A549 (cell line): ENCODE results near the gene RAP1GAP2. TPM values are rescaled to one million over a fixed set of nuclear protein-coding genes. Genes with fewer than 3 reads are reported as not detected.
A peak's percentile ranks its signal among the peaks of the same experiment; 100 is the strongest.

Source experiments
- ATAC-seq, 2 experiments: fragments of 200-7000 bp in 1 of 2; fragments of >200 bp in 1 of 2; cut with Nextera tagmentation in 1 of 2; cut with Tn5 transposase in 1 of 2; 3 replicates each; pipeline versions ENCODE4 v1.8.0 to v1.9.1; 2018 to 2020; ENCODE audit warnings: mild to moderate bottlenecking in 1 of 2, moderate library complexity in 1 of 2
- CTCF ChIA-PET: fragments of 300-600 bp; sonication (Branson Sonifier 250); formaldehyde crosslinking; extraction: SDS; loops from one replicate; lab custom pipeline; 2021; ENCODE audit warnings: antibody characterized with exemption, inconsistent platforms; lab: Yijun Ruan, JAX
- POLR2A ChIA-PET: fragments of 350-600 bp; formaldehyde crosslinking; extraction: SDS; loops from one replicate; lab custom pipeline; 2021; ENCODE audit warnings: antibody characterized with exemption, inconsistent platforms; lab: Yijun Ruan, JAX
- DNase-seq, 2 experiments: peaks; one replicate each; pipeline versions ENCODE4 v3.0.0 to v3.0.0-alpha.2; 2011 to 2016; ENCODE audit warnings: low read depth in 1 of 2, low spot score in 1 of 2
- FAIRE-seq: peaks from 2 replicates; lab custom pipeline; 2011; peaks lifted over from hg19 to GRCh38; lab: Jason Lieb, UNC
- H3K27ac ChIP-seq, 2 experiments: fragments of >200 bp; sonication (Bioruptor Twin); formaldehyde crosslinking; 3 replicates each; pipeline ENCODE4 v1.5.1; 2016 to 2017
- H3K4me1 ChIP-seq: fragments of >200 bp; sonication (Bioruptor Twin); formaldehyde crosslinking; 3 replicates; pipeline ENCODE4 v1.6.1; 2016
- H3K4me2 ChIP-seq: fragments of >200 bp; sonication (Bioruptor Twin); formaldehyde crosslinking; 3 replicates; pipeline ENCODE4 v1.6.1; 2016
- H3K4me3 ChIP-seq: fragments of >200 bp; sonication (Bioruptor Twin); formaldehyde crosslinking; 3 replicates; pipeline ENCODE4 v1.5.1; 2016
- H3K9me3 ChIP-seq: fragments of >200 bp; sonication (Bioruptor Twin); formaldehyde crosslinking; 3 replicates; pipeline ENCODE4 v1.6.1; 2016
- BHLHE40 ChIP-seq: IDR thresholded peaks from 2 replicates; pipeline ENCODE4 v1.6.1; 2012; ENCODE audit warnings: low read depth, low read length, inconsistent platforms
- CBX8 ChIP-seq: fragments of 200-600 bp; sonication (generic); IDR thresholded peaks from 2 replicates; pipeline ENCODE4 v1.6.1; 2016
- EHMT2 ChIP-seq: fragments of 200-600 bp; sonication (generic); IDR thresholded peaks from 2 replicates; pipeline ENCODE4 v1.6.1; 2016; ENCODE audit warnings: antibody characterized with exemption, low read depth, mild to moderate bottlenecking, moderate library complexity
- EP300 ChIP-seq, 2 experiments: fragments of >200 bp; sonication (Bioruptor Twin); formaldehyde crosslinking; IDR thresholded peaks; 2 replicates in 1 of 2; 3 replicates in 1 of 2; pipeline ENCODE4 v1.6.1; 2016 to 2017
- FOSL2 ChIP-seq, 2 experiments: fragments of 450-650 bp in 1 of 2; fragments of >200 bp in 1 of 2; sonication (Bioruptor Twin) in 1 of 2; formaldehyde crosslinking; IDR thresholded peaks; 2 replicates each; pipeline versions ENCODE4 v1.5.0 to v1.6.1; 2016 to 2020; ENCODE audit warnings: mild to moderate bottlenecking in 1 of 2, moderate library complexity in 1 of 2
- KDM1A ChIP-seq: fragments of 200-600 bp; sonication (generic); IDR thresholded peaks from 2 replicates; pipeline ENCODE4 v1.6.1; 2016; ENCODE audit warnings: low read depth, mild to moderate bottlenecking
- KDM5A ChIP-seq: fragments of 200-600 bp; sonication (generic); IDR thresholded peaks from 2 replicates; pipeline ENCODE4 v1.6.1; 2016; ENCODE audit warnings: antibody characterized with exemption, mild to moderate bottlenecking
- MAZ ChIP-seq: fragments of 150-350 bp; IDR thresholded peaks from 2 replicates; pipeline ENCODE4 v1.6.1; 2014; ENCODE audit warnings: antibody characterized with exemption, low read depth, low read length, borderline replicate concordance
- NFE2L2 ChIP-seq: fragments of 150-350 bp; conservative IDR thresholded peaks from 2 replicates; pipeline ENCODE4 v1.6.1; 2014; ENCODE audit warnings: low read length
- POLR2AphosphoS2 ChIP-seq: conservative IDR thresholded peaks from 2 replicates; pipeline ENCODE4 v1.6.1; 2012; ENCODE audit warnings: low read length, improper control_type of control experiment, inconsistent platforms
- RAD21 ChIP-seq, 2 experiments: fragments of >200 bp in 1 of 2; sonication (Bioruptor Twin) in 1 of 2; formaldehyde crosslinking in 1 of 2; IDR thresholded peaks in 1 of 2; conservative IDR thresholded peaks in 1 of 2; 2 replicates in 1 of 2; 3 replicates in 1 of 2; pipeline ENCODE4 v1.6.1; 2012 to 2018; ENCODE audit warnings: inconsistent platforms in 1 of 2
- SMC3 ChIP-seq: fragments of >200 bp; sonication (Bioruptor Twin); formaldehyde crosslinking; IDR thresholded peaks from 3 replicates; pipeline ENCODE4 v1.6.1; 2018; ENCODE audit warnings: inconsistent platforms
- TFCP2L1 ChIP-seq: fragments of 250-450 bp; sonication (Bioruptor Pico); IDR thresholded peaks from 2 replicates; pipeline ENCODE4 v1.5.0; 2021; ENCODE audit warnings: mild to moderate bottlenecking
- ZFP36 ChIP-seq: fragments of 450-650 bp; IDR thresholded peaks from 2 replicates; pipeline ENCODE4 v1.6.1; 2014; ENCODE audit warnings: borderline replicate concordance; ENCODE audit not compliant: partially characterized antibody
- WGBS: methylation state at CpG from one replicate; pipeline ENCODE4 v1.1.6; 2017; ENCODE audit errors: missing lambda C conversion rate; 5-methylcytosine and 5-hydroxymethylcytosine counted together
- polyA plus RNA-seq, 4 experiments: library from polyadenylated mRNA; depleted of rRNA in 3 of 4; stranded (reverse); fragments of >200 nt; fragmentation: RNase III in 1 of 4; extraction: RNeasy Plus Mini Kit Qiagen cat#74134 plus additional on column Dnase treatment in 1 of 4; gene quantifications; 2 replicates in 3 of 4; 3 replicates in 1 of 4; pipeline ENCODE4 v1.2.3, GENCODE V29; 2011 to 2017
- TF ChIP-seq, protein P1 (sequence below): fragments of 150-350 bp; IDR thresholded peaks from 2 replicates; pipeline ENCODE4 v1.6.1; 2014; ENCODE audit warnings: low read depth, mild to moderate bottlenecking, low read length
- TF ChIP-seq, protein P2 (sequence below): fragments of >200 bp; sonication (Bioruptor Twin); formaldehyde crosslinking; IDR thresholded peaks from 3 replicates; pipeline ENCODE4 v1.5.1; 2016
- TF ChIP-seq, protein P3 (sequence below): fragments of 200-600 bp; sonication (generic); IDR thresholded peaks from 2 replicates; pipeline ENCODE4 v1.6.1; 2016; ENCODE audit warnings: antibody characterized with exemption, mild to moderate bottlenecking, moderate library complexity
- TF ChIP-seq, protein P4 (sequence below): fragments of 250-450 bp; sonication (Bioruptor Pico); IDR thresholded peaks from 2 replicates; pipeline ENCODE4 v1.5.0; 2020; ENCODE audit warnings: low read depth, mild to moderate bottlenecking, moderate library complexity

RAP1GAP2 gene
- polyA plus RNA-seq, 2 of the 4 experiments (the other 2 are of a cell fraction): 8.3 to 20.8 TPM

DNA sequence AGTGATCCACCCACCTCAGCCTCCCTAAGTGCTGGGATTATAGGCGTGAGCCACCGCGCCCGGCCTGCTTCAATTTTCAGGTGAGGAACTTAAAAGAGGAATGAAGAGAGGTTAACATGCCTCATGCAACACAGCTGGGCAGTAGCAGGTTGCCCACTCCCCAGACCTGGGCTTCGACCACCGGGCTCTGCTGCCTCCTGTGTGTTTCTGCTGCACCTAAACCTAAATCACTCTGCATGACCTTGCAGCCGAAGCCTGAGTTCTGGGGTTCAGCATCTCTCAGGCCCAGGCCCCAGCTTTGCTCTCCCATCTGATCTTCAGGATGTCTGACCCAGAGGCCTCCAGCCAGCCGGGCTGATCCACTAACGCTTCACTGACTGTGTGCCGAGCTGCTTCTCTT is 154.6 kb downstream of the RAP1GAP2 start:
- Histone ChIP-seq H3K9me3 (no peaks in the 10 kb centered on the region), H3K4me2 (no peak overlapping the region), H3K4me3 (no peak overlapping the region), H3K4me1 (peaks cover 44% of the 10 kb centered on the region), H3K27ac (peak overlapping the region; percentile 40 to 62; a peak in 4 of 6 replicates)
- ChIA-PET POLR2A (no interaction called here), CTCF (interaction anchor here (1.1 to 2.4 kb wide), 8 partner anchors 9 to 102 kb away, joined by 3 to 13 read pairs (median 4); no protein-coding TSS in a partner anchor)
- no peak for DNase-seq
- no peak for ATAC-seq
- TF ChIP-seq, protein P1, sequence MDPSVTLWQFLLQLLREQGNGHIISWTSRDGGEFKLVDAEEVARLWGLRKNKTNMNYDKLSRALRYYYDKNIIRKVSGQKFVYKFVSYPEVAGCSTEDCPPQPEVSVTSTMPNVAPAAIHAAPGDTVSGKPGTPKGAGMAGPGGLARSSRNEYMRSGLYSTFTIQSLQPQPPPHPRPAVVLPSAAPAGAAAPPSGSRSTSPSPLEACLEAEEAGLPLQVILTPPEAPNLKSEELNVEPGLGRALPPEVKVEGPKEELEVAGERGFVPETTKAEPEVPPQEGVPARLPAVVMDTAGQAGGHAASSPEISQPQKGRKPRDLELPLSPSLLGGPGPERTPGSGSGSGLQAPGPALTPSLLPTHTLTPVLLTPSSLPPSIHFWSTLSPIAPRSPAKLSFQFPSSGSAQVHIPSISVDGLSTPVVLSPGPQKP: no peak
- TF ChIP-seq SMC3 (no peak), CBX8 (no peak), POLR2AphosphoS2 (no peak), RAD21 (conservative IDR thresholded peaks at IDR 0.05 in 1 of 2, IDR thresholded peaks at IDR 0.05 in 1 of 2) (no peak), BHLHE40 (no peak), KDM1A (no peak), EHMT2 (no peak), TFCP2L1 (CRISPR knock-in tag) (no peak), ZFP36 (no peak)
- TF ChIP-seq, protein P2, sequence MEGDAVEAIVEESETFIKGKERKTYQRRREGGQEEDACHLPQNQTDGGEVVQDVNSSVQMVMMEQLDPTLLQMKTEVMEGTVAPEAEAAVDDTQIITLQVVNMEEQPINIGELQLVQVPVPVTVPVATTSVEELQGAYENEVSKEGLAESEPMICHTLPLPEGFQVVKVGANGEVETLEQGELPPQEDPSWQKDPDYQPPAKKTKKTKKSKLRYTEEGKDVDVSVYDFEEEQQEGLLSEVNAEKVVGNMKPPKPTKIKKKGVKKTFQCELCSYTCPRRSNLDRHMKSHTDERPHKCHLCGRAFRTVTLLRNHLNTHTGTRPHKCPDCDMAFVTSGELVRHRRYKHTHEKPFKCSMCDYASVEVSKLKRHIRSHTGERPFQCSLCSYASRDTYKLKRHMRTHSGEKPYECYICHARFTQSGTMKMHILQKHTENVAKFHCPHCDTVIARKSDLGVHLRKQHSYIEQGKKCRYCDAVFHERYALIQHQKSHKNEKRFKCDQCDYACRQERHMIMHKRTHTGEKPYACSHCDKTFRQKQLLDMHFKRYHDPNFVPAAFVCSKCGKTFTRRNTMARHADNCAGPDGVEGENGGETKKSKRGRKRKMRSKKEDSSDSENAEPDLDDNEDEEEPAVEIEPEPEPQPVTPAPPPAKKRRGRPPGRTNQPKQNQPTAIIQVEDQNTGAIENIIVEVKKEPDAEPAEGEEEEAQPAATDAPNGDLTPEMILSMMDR: no peak
- 88% methylated on average over 10 of the region's 10 CpGs for WGBS
- FAIRE-seq: no peak

DNA sequence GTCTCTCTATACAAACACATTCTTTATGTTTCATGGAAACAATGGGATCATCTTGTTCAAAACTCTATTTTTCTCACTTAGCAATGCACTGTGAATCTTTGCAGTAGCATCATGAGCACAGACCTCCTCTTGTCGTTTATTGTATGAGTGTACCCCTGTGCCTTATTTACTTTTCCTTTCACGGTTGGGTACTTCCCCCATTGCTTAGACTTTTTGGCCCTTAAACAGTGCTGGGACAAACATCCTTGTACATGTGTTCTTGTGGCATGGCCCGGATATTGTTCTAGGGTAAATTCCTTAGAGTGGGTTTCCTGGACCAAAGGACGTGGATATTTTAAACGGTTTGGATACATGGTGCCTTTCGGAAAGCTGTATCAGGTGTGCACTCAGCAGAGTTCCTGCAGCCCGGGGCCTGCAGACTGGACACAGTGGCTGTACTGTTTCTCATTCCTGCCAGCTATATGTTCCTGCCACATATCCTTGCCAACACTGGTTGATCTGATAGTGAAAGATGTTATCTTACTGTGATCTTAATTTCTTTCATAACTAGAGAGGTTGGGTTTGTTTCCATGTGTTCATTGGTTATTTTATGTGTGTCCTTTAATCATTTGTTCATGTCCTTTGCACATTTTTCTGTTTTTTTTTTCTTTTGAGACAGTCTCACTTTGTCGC is 156.1 kb downstream of the RAP1GAP2 start:
- H3K4me2 ChIP-seq: peak overlapping the region; percentile 36
- ChIA-PET POLR2A (interaction anchor here (1.3 kb wide), 1 partner anchor 13 kb away, joined by 3 read pairs; no protein-coding TSS in a partner anchor), CTCF (interaction anchor here (0.6 to 2.1 kb wide), 7 partner anchors 15 to 104 kb away, joined by 3 to 8 read pairs (median 4); no protein-coding TSS in a partner anchor)
- no peak overlapping the region for H3K4me3 ChIP-seq
- DNase-seq (no peak), ATAC-seq (no peak), FAIRE-seq (peak; percentile 95)
- WGBS: 47% methylated on average over 8 of the region's 8 CpGs
- H3K27ac ChIP-seq: peak overlapping the region; percentile 83 to 91; a peak in 5 of 6 replicates
- H3K9me3 ChIP-seq: no peaks in the 10 kb centered on the region
- TF ChIP-seq MAZ: no peak
- TF ChIP-seq, protein P3, sequence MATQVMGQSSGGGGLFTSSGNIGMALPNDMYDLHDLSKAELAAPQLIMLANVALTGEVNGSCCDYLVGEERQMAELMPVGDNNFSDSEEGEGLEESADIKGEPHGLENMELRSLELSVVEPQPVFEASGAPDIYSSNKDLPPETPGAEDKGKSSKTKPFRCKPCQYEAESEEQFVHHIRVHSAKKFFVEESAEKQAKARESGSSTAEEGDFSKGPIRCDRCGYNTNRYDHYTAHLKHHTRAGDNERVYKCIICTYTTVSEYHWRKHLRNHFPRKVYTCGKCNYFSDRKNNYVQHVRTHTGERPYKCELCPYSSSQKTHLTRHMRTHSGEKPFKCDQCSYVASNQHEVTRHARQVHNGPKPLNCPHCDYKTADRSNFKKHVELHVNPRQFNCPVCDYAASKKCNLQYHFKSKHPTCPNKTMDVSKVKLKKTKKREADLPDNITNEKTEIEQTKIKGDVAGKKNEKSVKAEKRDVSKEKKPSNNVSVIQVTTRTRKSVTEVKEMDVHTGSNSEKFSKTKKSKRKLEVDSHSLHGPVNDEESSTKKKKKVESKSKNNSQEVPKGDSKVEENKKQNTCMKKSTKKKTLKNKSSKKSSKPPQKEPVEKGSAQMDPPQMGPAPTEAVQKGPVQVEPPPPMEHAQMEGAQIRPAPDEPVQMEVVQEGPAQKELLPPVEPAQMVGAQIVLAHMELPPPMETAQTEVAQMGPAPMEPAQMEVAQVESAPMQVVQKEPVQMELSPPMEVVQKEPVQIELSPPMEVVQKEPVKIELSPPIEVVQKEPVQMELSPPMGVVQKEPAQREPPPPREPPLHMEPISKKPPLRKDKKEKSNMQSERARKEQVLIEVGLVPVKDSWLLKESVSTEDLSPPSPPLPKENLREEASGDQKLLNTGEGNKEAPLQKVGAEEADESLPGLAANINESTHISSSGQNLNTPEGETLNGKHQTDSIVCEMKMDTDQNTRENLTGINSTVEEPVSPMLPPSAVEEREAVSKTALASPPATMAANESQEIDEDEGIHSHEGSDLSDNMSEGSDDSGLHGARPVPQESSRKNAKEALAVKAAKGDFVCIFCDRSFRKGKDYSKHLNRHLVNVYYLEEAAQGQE: no peak
- TF ChIP-seq KDM5A: no peak
- TF ChIP-seq CBX8: no peak
- no peak for TF ChIP-seq EP300 (IDR thresholded peaks at IDR 0.05)
- TF ChIP-seq, protein P4, sequence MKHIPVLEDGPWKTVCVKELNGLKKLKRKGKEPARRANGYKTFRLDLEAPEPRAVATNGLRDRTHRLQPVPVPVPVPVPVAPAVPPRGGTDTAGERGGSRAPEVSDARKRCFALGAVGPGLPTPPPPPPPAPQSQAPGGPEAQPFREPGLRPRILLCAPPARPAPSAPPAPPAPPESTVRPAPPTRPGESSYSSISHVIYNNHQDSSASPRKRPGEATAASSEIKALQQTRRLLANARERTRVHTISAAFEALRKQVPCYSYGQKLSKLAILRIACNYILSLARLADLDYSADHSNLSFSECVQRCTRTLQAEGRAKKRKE (CRISPR knock-in tag): no peak
- TF ChIP-seq NFE2L2: no peak
- no peak for TF ChIP-seq FOSL2 (IDR thresholded peaks at IDR 0.05)
- TF ChIP-seq FOSL2 (CRISPR knock-in tag; IDR thresholded peaks at IDR 0.05): peak; percentile 39; the same call in 1 of the 2 replicates
- peaks cover 58% of the 10 kb centered on the region for H3K4me1 ChIP-seq
